GM19397 (cell line): Measurements from ENCODE around the gene SYNGR3.
A peak's percentile ranks its signal among the peaks of the same experiment; 100 is the strongest.
"Not testable (repeated sequence)": the region's sequence is repeated elsewhere in the genome, so short reads cannot be mapped to it uniquely, and the experiment has no call there.

Experiments used
- ATAC-seq: cut with Tn5 transposase; IDR thresholded peaks from one replicate; pipeline ENCODE4 v1.9.1; 2021; ENCODE audit warnings: mild to moderate bottlenecking, moderate library complexity; ENCODE audit not compliant: unreplicated experiment

SYNGR3 gene, protein sequence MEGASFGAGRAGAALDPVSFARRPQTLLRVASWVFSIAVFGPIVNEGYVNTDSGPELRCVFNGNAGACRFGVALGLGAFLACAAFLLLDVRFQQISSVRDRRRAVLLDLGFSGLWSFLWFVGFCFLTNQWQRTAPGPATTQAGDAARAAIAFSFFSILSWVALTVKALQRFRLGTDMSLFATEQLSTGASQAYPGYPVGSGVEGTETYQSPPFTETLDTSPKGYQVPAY

DNA sequence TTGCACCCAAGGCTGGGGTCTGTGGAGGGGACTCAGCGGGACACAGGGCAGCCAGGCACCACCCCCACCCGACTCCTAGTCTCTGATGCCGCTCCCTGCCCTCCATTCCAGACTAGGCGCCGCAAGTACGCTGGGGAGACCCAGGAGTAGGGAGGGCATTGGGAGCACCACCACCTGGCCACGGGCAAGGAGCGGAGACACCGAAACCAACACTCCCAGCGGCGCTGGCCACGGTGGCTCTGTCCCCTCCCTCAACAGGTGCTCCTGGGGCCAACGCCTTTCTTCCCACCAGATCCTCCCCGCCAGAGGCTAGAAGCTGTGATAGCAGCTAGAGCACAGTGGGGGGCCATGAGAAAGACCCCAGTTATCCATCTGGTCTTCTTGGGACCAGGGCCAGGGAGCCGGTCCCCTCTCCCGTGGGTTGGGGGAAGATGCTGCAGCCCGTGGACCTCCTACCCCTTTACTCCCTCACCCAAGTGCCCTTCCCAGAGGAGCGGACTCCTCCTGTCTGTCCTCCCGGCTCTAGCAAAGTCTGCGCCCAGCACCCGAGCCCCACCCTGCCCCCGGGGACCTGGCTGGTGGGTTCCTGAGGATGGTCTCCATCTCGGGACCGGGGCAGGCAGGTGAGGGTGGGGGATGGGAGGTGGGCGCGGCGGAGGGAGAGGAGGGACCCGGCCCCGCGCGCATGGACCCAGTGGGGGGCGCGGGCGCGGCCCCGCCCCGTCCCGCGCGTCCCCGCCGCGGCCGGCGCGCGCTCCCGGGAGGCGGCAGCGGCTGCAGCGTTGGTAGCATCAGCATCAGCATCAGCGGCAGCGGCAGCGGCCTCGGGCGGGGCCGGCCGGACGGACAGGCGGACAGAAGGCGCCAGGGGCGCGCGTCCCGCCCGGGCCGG is at the start of gene SYNGR3:
Gene SYNGR3 (plus strand): TSS at position 762 of the 892 bp plus-strand sequence. CDS start 133 bp downstream, outside the sequence.
- no peak for ATAC-seq

DNA sequence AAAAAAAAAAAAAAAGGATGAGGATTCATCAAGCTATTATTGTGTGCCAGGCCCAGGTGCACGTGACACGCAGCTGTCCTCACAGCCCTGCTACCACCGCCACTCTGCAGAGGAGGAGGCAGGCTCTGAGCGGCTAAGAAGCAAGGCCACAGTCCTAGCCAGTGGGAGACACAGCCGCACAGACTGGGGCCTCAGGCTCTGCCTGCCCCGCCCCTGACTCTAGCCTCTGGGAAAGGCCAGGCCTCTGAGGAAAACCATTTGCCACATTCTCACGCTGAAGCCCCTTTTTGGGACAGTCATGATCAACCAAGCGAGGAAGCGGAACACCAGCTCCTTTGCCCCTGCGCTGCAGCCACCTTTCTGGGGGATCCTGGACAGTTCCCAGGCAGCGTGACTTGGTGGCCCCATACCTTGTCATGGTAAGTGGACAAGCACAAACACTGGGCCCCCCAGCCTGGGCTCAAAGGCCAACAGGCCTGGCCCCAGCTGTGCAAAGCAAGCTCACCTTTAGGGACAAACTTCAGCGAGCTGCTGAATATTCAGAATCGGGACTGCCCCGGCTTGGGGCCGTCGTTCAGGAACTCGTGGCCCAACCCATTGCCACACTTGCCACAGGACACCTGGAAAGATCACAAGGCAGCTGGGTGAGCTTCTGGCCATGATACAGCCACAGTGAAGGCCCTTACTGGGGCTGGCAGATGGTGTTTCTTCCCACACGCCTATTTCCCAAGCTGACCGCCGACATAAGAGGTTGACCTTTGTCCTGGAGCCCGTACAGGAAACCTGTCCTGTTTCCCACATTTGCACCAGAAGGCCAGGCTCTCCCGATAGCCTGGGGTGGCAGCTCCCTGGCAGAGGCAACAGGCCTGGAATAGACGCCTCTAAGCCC is 49.3 kb upstream of the SYNGR3 start:
- ATAC-seq: no peak

DNA sequence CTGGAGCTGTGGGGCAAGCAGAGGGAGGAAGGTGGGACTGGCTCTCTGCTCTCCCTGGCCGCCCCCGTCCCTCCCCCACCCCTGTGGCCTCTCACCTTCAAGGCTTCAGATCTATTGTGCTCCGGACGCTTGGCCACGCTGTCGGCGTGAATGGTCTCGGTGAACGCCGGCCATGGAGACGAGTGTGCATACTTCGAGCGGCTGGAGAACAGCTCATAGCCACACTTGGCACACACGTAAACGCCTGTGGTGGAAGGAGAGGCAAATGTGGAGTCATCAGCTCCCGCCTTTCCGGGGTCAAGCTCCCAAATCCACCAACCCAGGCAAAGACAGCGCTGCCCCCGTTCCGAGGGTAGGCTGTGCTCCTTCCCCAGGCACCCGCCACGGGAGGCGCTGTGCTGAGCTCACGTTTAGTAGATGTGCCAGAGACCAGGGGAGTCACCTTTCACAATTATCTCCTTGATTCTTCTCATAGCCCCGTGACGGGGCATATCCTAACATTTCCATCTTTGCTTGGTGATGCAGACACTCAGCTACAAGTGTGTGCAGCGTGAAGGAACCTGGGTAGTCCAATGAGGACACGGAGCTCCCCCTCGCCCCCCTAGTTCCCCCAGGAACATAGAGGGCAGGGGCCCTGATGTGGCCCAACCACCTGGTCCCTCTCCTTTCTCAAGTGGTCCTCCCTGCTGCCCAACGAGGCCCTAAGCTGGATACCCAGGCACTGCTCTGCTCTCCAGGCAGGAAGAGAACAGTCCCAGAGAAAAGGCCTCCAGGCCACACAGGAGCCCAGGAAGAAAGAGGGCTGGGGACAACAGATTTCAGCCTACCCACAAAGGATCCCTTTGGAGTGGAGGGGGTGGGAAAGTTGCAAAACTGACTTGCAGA is 48.4 kb upstream of the SYNGR3 start:
- ATAC-seq: no peak

DNA sequence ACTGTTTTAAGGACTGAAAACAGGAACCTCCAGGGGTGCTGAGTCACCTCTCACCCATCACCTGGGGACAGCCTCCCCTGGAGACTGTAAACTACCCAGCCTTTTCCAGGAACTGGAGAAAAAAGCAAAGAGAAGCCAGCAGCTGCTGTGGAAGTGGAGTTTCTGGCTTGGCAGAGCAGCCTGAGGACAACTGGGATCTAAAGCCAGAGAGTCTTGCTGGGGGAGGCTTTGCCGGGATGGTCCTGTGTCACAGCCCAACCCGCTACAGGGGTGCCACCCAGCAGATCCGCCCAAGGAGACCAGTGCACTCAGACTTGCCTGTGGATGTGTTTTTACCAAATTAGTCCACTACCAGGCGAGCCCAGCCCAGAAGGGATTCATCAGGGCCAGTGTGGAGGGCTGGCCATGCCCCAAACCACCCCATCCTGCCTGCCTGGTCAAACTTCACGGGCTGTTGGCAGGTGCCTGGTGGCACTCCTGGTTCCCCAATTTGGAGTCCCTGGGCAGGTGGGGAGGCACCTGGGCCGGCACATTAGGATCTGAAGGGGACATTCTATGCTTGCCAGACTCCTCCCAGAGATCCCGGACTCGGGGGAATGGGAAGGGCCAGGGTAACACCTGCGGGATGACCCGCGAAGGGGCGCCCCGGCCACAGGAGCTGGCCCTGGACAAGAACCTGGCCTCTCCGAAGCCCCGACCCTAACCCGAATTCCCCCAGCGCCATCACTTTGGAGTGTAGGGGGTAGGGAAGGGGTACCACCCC is 47.5 kb upstream of the SYNGR3 start:
- ATAC-seq: no peak

DNA sequence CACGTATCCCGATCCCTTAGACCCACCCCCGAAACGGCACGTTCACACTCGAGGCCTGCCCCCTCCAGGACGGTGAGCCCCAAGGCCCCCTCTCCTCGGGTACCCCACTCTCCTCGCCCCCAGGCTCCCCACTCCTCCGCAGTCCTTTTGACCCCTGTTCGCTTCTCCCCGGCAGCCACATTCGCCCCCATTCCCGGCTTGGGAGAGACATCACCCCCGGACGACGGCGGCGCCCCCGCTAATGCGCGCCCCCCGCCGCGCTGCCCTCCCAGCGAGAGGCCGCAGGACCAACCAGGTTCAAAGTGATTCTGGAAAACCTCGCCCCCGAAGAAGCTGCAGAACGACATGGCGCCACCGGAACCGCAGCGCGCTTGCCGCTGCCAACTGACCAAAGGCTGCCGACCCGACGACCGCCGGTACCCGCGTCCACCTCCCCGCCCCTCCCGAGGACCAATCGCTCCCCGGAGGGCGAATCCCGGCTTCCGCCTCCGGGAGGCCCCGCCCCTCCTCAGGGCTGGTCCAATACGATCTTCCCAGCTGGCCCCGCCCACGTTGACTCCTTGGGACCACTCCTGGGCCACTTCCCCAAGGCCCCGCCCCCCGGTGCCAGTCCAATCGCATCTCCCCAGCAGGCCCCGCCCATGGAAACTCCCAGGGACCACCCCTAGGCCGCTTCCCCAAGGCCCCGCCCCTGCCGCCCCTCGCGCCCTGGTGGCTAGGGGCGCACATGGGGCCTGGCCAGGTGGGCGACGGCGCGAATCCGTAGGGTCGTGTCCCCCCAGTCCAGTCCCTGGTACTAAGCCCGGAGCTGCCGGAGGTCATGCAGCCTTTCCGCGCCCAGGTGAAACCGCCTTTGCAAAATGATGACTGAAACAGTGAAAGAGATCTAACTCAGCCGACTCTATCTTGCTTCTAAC is 46.7 kb upstream of the SYNGR3 start, which contains the start of gene MSRB1:
Gene MSRB1 (minus strand): TSS at position 390 of the 917 bp plus-strand sequence. CDS start 43 bp downstream, at position 347.
- ATAC-seq: peak; percentile 89

DNA sequence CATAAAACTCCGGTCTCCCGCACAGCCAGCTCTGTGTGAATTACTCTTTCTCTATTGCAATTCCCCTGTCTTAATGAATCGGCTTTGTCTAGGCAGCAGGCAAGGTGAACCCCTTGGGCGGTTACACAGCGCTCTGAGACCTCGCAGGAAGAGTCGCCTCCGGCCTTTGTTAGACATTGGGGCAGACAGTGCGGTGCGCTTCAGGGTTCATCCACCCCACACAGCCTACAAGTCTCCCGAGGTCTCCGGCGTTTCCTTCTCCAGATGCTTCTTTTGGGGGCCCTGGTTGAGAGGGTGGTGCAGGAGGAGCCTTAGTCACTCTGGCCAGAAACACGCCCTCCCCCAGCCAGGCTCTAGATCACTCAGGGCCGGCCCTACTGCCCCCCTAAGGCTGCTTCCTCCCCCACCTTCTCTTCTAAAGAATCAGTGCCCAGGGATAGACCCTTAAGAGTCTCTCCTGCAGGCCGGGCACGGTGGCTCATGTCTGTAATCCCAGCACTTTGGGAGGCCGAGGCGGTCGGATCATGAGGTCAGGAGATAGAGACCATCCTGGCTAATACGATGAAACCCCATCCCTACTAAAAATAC is 45.1 kb upstream of the SYNGR3 start:
- no peak for ATAC-seq

DNA sequence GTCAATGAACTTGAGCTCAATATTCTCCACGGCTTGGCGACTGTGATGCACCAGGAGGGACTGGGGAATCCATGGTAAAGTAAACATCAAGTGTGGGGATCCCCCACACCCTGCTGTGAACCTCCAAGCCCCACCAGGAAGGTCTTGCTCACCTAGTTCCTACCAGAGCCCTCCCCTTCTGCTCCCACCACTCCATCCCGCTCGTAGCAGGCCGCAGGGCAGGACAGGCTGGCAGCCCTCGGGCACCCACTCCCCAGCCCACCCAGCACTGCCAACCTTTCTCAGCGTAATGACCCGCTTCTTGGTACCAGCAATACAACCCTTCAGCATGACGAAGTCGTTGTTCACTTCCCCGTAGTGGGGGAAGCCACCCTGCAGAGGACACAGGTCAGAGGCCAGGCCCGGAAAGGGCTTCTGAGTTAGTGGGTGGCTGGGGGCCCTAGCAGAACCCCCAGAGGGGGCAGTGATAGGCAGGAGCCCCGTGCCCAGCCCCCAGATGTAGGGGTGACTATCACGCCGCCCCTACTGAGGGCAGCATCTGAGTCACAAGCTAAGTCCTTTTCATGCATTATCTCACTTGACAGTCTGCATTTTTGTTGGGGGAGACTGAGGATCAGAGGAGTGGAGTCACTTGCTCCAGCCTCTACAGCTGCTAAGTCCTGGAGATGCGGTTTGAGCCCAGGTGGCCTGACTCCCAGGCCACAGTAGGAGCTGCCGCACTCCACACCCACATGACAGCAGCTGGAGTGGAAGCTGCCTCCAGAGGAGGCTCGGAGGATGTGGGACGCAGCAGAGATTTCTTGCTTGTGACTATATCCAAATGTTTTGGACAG is 44.0 kb upstream of the SYNGR3 start:
- ATAC-seq: no peak

DNA sequence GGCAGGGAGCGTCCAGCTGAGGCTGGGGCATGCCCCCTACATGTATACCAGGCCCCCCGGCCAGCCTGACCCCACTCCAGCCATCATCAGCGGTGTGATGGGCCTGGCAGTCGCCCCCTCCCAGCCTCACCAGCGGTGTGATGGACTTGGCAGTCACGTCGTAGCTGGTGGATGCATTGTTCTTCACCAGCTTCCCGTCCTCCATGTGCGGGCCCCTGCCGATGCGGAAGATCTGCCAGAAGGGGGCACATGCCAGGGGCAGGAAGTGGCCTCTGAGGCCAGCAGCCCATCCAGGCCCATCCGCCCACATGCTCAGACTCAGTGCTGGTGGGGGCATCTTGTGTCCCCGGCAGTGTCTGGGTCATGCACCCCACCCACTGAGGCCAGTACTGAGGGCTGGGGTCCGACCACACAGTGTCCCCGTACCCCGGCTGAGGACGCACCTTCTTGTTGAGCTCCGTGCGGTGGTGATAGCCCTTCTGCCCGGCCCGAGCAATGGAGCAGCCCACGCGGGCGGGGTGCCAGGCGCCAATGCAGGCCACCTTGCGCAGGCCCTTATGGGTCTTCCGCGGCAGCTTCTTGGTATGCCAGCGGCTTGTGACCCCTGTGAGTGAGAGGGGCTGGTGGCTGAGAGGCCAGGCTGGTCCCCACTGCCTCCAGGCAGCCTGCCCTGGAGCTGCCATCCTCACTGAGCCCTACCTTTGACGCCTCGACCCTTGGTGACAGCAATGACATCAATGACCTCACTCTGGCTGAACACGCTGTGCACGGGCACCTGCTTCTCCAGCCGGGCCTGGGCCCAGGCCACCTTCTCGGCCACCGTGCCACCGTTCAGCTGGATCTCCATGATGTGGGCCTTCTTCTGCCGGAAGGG is 43.0 kb upstream of the SYNGR3 start:
- ATAC-seq: no peak

DNA sequence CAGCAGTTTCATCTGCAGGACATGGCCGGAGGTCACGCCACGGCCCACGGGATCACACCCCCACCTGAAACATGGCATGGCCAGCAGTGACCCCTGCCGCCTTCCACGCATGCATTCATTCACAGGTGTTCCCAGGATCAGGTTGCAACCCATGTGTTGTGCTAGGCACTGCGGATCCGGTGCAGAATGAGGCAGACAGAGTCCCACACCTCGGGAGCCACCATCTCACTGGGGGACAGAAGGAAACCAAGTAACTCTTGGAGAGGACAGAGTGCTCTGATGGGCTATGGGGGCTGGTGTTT is 42.5 kb upstream of the SYNGR3 start:
- ATAC-seq: no peak

DNA sequence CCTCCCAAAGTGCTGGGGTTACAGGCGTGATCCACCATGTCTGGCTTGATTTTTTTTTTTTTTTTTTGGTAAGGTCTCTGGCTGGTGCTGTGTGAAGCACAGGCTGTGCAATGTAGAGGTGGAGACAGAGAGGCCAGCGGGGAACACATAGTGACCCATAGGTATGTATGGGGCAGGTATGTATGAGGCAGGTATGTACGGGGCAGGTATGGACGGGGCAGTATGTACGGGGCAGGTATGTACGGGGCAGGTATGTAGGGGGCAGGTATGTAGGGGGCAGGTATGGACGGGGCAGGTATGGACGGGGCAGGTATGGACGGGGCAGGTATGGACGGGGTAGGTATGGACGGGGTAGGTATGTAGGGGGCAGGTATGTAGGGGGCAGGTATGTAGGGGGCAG is 40.3 kb upstream of the SYNGR3 start:
- no peak for ATAC-seq

DNA sequence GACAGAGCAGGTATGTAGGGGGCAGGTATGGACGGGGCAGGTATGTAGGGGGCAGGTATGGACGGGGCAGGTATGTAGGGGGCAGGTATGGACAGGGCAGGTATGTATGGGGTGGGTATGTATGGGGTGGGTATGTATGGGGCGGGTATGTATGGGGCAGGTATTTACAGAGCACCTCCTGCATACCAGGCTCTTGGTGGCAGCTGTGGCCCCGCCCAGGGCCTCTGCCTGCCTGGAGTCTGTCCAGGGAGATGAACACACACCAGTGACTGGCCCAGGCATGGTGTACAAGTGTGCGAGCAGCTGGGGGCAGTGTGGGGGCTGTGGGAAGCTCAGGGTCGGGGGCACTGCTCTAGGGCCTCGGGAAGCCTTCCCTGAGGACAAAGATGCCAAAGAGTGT is 39.7 kb upstream of the SYNGR3 start:
- ATAC-seq: no peak

DNA sequence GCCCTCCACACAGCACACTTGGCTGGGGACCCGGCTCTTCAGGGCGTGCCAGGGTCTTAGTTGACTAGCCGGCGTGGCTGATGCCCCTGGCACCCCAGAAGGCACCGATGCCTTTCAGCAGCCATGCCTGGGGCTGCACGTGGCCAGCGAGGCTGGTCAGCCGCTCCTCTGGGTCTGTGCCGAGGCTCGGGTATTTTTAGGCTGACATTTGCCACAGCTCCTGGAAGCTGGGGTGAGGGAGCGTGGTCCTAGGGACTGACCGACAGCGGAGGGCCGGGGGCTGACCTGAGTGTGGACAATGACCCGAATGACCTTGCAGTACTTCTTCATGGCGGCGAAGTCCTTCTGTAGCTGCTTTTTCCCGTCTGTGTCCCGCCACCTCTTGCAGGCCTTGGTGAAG is 39.2 kb upstream of the SYNGR3 start:
- no peak for ATAC-seq

DNA sequence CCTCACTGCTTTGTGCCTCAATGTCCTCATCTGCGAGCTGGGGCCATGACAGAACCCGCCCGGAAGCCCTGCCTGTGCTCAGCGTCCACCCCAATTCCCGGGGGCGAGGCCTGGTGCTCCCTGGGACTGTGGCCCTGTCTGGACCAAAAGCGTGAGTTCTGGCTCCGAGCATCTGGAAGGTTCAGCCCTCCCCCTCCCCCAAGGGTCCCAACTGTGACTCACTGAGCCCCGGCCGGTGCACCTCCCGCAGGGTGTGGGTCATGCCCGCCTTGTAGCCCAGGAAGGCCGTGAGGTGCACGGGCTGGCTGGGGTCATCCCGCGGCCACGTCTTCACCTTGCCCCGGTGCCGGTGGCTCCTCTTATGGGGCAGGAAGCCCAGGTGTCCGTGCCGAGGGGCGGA is 36.0 kb upstream of the SYNGR3 start:
- no peak for ATAC-seq

DNA sequence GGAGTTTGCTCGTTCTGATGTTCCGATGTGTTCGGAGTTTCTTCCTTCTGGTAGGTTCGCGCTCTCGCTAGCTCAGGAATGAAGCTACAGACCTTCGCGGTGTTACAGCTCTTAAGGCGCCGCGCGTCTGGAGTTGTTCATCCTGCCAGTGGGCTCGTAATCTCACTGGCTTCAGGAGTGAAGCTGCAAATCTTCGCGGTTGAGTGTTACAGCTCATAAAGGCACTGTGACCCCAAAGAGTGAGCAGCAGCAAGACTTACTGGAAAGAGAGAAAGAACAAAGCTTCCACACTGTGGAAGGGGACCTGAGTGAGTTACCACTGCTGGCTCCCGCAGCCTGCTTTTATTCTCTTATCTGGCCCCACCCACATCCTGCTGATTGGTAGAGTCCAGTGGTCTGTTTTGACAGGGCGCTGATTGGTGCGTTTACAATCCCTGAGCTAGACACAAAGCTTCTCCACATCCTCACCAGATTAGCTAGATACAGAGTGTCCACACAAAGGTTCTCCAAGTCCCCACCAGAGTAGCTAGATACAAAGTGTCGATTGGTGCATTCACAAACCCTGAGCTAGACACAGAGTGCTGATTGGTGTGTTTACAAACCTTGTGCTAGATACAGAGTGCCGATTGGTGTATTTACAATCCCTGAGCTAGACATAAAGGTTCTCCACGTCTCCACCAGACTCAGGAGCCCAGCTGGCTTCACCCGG is 32.2 kb upstream of the SYNGR3 start:
- ATAC-seq: not testable (repeated sequence)

DNA sequence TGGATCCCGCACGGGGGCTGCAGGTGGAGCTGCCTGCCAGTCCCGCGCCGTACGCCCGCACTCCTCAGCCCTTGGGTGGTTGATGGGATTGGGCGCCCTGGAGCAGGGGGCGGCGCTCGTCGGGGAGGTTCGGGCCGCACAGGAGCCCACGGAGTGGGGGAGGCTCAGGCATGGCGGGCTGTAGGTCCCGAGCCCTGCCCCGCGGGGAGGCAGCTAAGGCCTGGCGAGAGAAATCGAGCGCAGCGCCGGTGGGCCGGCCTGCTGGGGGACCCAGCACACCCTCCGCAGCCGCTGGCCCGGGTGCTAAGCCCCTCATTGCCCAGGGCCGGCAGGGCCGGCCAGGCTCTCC is 31.7 kb upstream of the SYNGR3 start:
- not testable (repeated sequence) for ATAC-seq

DNA sequence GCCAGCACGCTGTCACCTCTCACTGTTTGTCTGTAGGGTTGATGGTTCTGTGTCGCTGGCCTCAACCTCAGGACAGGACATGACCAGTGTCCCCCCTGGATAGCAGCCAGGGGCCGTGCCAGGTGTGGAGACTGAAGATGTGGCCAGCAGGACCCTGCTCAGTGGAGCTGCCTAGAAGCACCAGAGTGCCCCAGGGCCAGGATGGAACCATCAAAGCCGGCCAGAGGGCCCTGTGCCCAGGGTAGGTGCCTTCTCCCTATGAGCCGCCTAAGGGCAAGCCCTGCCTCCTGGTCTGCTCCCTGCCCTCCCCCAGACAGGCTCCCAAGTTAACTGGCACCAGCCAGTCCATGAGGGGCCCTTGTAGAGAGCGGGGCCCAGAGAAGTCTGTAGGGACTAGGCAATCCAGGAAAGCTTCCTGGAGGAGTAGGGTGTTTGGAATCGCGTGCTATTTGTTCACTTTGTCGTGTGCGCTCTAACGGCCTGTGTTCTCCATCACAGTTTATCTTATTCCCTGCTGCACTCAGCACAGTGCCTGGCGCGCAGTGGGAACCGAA is 31.0 kb upstream of the SYNGR3 start:
- no peak for ATAC-seq
